B cell (primary cell): ENCODE measurements around the gene KPNA3.

Experiments used
- CTCF ChIP-seq: fragments of 200-600 bp; IDR thresholded peaks from one replicate; pipeline ENCODE4 v1.8.0; 2022; ENCODE audit warnings: antibody characterized with exemption, mild to moderate bottlenecking
- EZH2 ChIP-seq: IDR thresholded peaks from 2 replicates; pipeline ENCODE4 v1.6.1; 2012; ENCODE audit warnings: borderline replicate concordance, low read depth, mild to moderate bottlenecking, moderate library complexity, low read length; ENCODE audit not compliant: insufficient read depth, poor library complexity, severe bottlenecking

- TF ChIP-seq CTCF (no peak), EZH2 (no peak)
Observed at GRCh38 chr13:49654011-49654410, 138.5 kb downstream of the KPNA3 start.
